A673 (cell line): ENCODE measurements around the gene RIBC1. TPM values are rescaled to one million over a fixed set of nuclear protein-coding genes. Genes with fewer than 3 reads are reported as not detected.

Experiments used
- BruUV-seq: library from RNA; stranded (reverse); fragments of 400-500 nt; replicated peaks from 2 replicates; lab custom pipeline; 2021; lab: Mats Ljungman, UMichigan
- CTCF ChIA-PET: fragments of 300-600 bp; sonication (Branson Sonifier 250); formaldehyde crosslinking; loops from one replicate; lab custom pipeline; 2022; ENCODE audit warnings: antibody characterized with exemption; lab: Charles Lee
- POLR2A ChIA-PET: fragments of 300-600 bp; sonication (Branson Sonifier 250); formaldehyde crosslinking; loops from one replicate; lab custom pipeline; 2022; ENCODE audit warnings: antibody characterized with exemption; ENCODE audit not compliant: low non-redundant PET; lab: Charles Lee
- DNase-seq: peaks from one replicate; pipeline ENCODE4 v3.0.0-alpha.2; 2015; ENCODE audit warnings: low spot score
- H3K27ac ChIP-seq: fragments of 200-600 bp; sonication (generic); 2 replicates; pipeline ENCODE4 v1.5.1; 2016; ENCODE audit warnings: mixed run types, low read depth, mild to moderate bottlenecking, mixed read lengths, antibody characterized with exemption, low read length; ENCODE audit not compliant: poor library complexity, severe bottlenecking
- H3K27me3 ChIP-seq: fragments of 200-600 bp; sonication (generic); replicated peaks from 2 replicates; pipeline ENCODE4 v1.6.1; 2017; ENCODE audit warnings: mixed run types, low read depth, mild to moderate bottlenecking, mixed read lengths, antibody characterized with exemption, low read length; ENCODE audit not compliant: insufficient read depth, poor library complexity
- H3K36me3 ChIP-seq: fragments of 200-600 bp; sonication (generic); 2 replicates; pipeline ENCODE4 v1.6.1; 2016; ENCODE audit warnings: mixed run types, mild to moderate bottlenecking, mixed read lengths, antibody characterized with exemption, low read length; ENCODE audit not compliant: insufficient read depth, poor library complexity, severe bottlenecking
- H3K4me1 ChIP-seq: fragments of 200-600 bp; sonication (generic); 2 replicates; pipeline ENCODE4 v1.6.1; 2017; ENCODE audit warnings: mixed run types, mild to moderate bottlenecking, mixed read lengths, antibody characterized with exemption, low read length; ENCODE audit not compliant: insufficient read depth, poor library complexity, severe bottlenecking
- H3K4me3 ChIP-seq: fragments of 200-600 bp; sonication (generic); 2 replicates; pipeline ENCODE4 v1.5.1; 2016; ENCODE audit warnings: low read depth, mixed run types, mild to moderate bottlenecking, mixed read lengths, low read length; ENCODE audit not compliant: poor library complexity, severe bottlenecking
- H3K9me3 ChIP-seq: fragments of 200-600 bp; sonication (generic); 2 replicates; pipeline ENCODE4 v1.6.1; 2016; ENCODE audit warnings: mixed run types, low read depth, mild to moderate bottlenecking, mixed read lengths, antibody characterized with exemption, low read length; ENCODE audit not compliant: poor library complexity, severe bottlenecking
- CTCF ChIP-seq: fragments of 300-800, 200-600 bp; sonication (generic); conservative IDR thresholded peaks from 2 replicates; pipeline ENCODE4 v1.5.1; 2017; ENCODE audit warnings: low read depth, mild to moderate bottlenecking, antibody characterized with exemption, low read length, moderate library complexity, mixed read lengths
- EZH2 ChIP-seq: fragments of 200-600 bp; sonication (generic); IDR thresholded peaks from 2 replicates; pipeline ENCODE4 v1.6.1; 2017; ENCODE audit warnings: borderline replicate concordance, low read depth, mild to moderate bottlenecking, mixed read lengths, antibody characterized with exemption, low read length; ENCODE audit not compliant: poor library complexity, severe bottlenecking
- intact Hi-C: fragments of 100-400 bp; cut with micrococcal nuclease; formaldehyde crosslinking; loops from one replicate; pipeline ENCODE4 v1.10.0; 2022; ENCODE audit not compliant: unreplicated experiment
- total RNA-seq: library from RNA; stranded (reverse); gene quantifications from 2 replicates; pipeline ENCODE4 v1.2.3, GENCODE V29; 2021

Gene RIBC1
- total RNA-seq, 1 experiment from 2014 or later: 1.0 TPM

GRCh38 chrX:53374923-53375322 lies 47.8 kb upstream of the RIBC1 start:
- no peaks in the 10 kb centered on the region for H3K9me3 ChIP-seq
- TF ChIP-seq EZH2 (no peak), CTCF (0 out of 2 replicates have a peak, but pooled peaks have one; percentile 21)
- ChIA-PET CTCF (no interaction called here), POLR2A (no interaction called here)
- DNase-seq: no peak
- H3K27ac ChIP-seq: no peak overlapping the region
- no peak overlapping the region for H3K4me3 ChIP-seq
- H3K27me3 ChIP-seq: no peaks in the 10 kb centered on the region
- intact Hi-C loops: no loop called here
- peaks cover 25% of the 10 kb centered on the region for H3K36me3 ChIP-seq
- no peaks in the 10 kb centered on the region for H3K4me1 ChIP-seq
- BruUV-seq: no TSS peak

GRCh38 chrX:53376888-53377287 lies 45.8 kb upstream of the RIBC1 start:
- Histone ChIP-seq H3K36me3 (peaks cover 42% of the 10 kb centered on the region), H3K4me3 (no peak overlapping the region), H3K27ac (no peak overlapping the region), H3K9me3 (no peaks in the 10 kb centered on the region), H3K4me1 (no peaks in the 10 kb centered on the region), H3K27me3 (no peaks in the 10 kb centered on the region)
- ChIA-PET POLR2A (no interaction called here), CTCF (no interaction called here)
- intact Hi-C loops: no loop called here
- no peak for DNase-seq
- TF ChIP-seq CTCF: no peak
- no peak for TF ChIP-seq EZH2
- BruUV-seq: no TSS peak

GRCh38 chrX:53377464-53377863 lies 45.2 kb upstream of the RIBC1 start:
- Histone ChIP-seq H3K4me3 (no peak overlapping the region), H3K4me1 (no peaks in the 10 kb centered on the region), H3K9me3 (no peaks in the 10 kb centered on the region), H3K27ac (no peak overlapping the region), H3K36me3 (peaks cover 48% of the 10 kb centered on the region), H3K27me3 (no peaks in the 10 kb centered on the region)
- BruUV-seq: no TSS peak
- intact Hi-C loops: no loop called here
- DNase-seq: no peak
- TF ChIP-seq CTCF (no peak), EZH2 (no peak)
- POLR2A ChIA-PET: no interaction called here
- CTCF ChIA-PET: no interaction called here
